ENCODE measurements around the gene EFEMP2.

Gene EFEMP2

GRCh38 chr11:65885808-65886536, 13.4 kb upstream of the EFEMP2 start:
- ChIA-PET CTCF (interaction anchor here (0.6 to 1.8 kb wide), 5 partner anchors 35 to 227 kb away, joined by 3 to 10 read pairs (median 5); partner anchors contain the start of gene KAT5), POLR2A (ENCODE audit: low non-redundant PET) (interaction anchor here (0.7 kb wide), 1 partner anchor 23 kb away, joined by 8 read pairs; no protein-coding TSS in a partner anchor)
- no peak for TF ChIP-seq CTCF (conservative IDR thresholded peaks at IDR 0.05; ENCODE audit: low read depth)
- H3K27ac ChIP-seq = peak overlapping the region; percentile 30
- no peak for DNase-seq (ENCODE audit: low spot score)

- no peak for TF ChIP-seq CTCF (conservative IDR thresholded peaks at IDR 0.05; ENCODE audit: low read depth)
- CTCF ChIA-PET = interaction anchor here (0.5 to 1.9 kb wide), 24 partner anchors 9 to 258 kb away, joined by 3 to 15 read pairs (median 5); partner anchors contain the start of genes KAT5 and MUS81
- peak overlapping the region; percentile 30 for H3K27ac ChIP-seq
- no peak for DNase-seq (ENCODE audit: low spot score)
- POLR2A ChIA-PET (ENCODE audit: low non-redundant PET) = interaction anchor here (0.6 to 1.0 kb wide), 3 partner anchors 8 to 198 kb away, joined by 3 to 8 read pairs (median 3); no protein-coding TSS in a partner anchor
These were observed 12.6 kb upstream of the EFEMP2 start for GRCh38 chr11:65885231-65885630.

GRCh38 chr11:65884716-65885092, 12.1 kb upstream of the EFEMP2 start:
- DNase-seq (ENCODE audit: low spot score) = peak; percentile 79
- ChIA-PET CTCF (interaction anchor here (0.5 to 1.9 kb wide), 28 partner anchors 9 to 723 kb away, joined by 3 to 15 read pairs (median 4); partner anchors contain the start of genes CCDC87, KAT5 and MUS81), POLR2A (ENCODE audit: low non-redundant PET) (interaction anchor here (0.6 to 1.0 kb wide), 3 partner anchors 8 to 198 kb away, joined by 3 to 8 read pairs (median 3); no protein-coding TSS in a partner anchor)
- peak overlapping the region; percentile 30; the same call in 1 of the 2 replicates for H3K27ac ChIP-seq
- peak; percentile 96 for TF ChIP-seq CTCF (conservative IDR thresholded peaks at IDR 0.05; ENCODE audit: low read depth)

- no peak for DNase-seq (ENCODE audit: low spot score)
- no peak for TF ChIP-seq CTCF (conservative IDR thresholded peaks at IDR 0.05; ENCODE audit: low read depth)
- CTCF ChIA-PET = interaction anchor here (0.5 to 1.9 kb wide), 23 partner anchors 8 to 722 kb away, joined by 3 to 15 read pairs (median 4); partner anchors contain the start of genes CCDC87, KAT5 and MUS81
- H3K27ac ChIP-seq = peak overlapping the region; percentile 30; the same call in 1 of the 2 replicates
- POLR2A ChIA-PET (ENCODE audit: low non-redundant PET) = interaction anchor here (0.6 to 1.0 kb wide), 3 partner anchors 7 to 197 kb away, joined by 3 to 8 read pairs (median 3); no protein-coding TSS in a partner anchor
These were observed 11.5 kb upstream of the EFEMP2 start for GRCh38 chr11:65883786-65884715.

- TF ChIP-seq CTCF (conservative IDR thresholded peaks at IDR 0.05; ENCODE audit: low read depth) = no peak
- DNase-seq (ENCODE audit: low spot score) = no peak
- no peak overlapping the region for H3K27ac ChIP-seq
- POLR2A ChIA-PET (ENCODE audit: low non-redundant PET) = interaction anchor here (0.6 kb wide), 1 partner anchor 922 kb away, joined by 11 read pairs; no protein-coding TSS in a partner anchor
- CTCF ChIA-PET = interaction anchor here (0.6 to 1.9 kb wide), 3 partner anchors 26 to 105 kb away, joined by 4 to 11 read pairs (median 7); no protein-coding TSS in a partner anchor
These were observed 10.6 kb upstream of the EFEMP2 start for GRCh38 chr11:65883058-65883761.

Measured in RWPE1 (cell line).